NB4 (cell line): ENCODE data around the gene TFAP2D.

ENCODE experiments used
- DNase-seq: peaks from one replicate; pipeline ENCODE4 v3.0.0; 2010; ENCODE audit warnings: low read depth
- H3K4me3 ChIP-seq: one replicate; pipeline ENCODE4 v1.5.1; 2011; ENCODE audit warnings: mild to moderate bottlenecking, low read depth, low read length, moderate library complexity
- MYC ChIP-seq: IDR thresholded peaks from 2 replicates; pipeline ENCODE4 v1.6.1; 2011; ENCODE audit warnings: low read depth, low read length
- POLR2A ChIP-seq: IDR thresholded peaks from 2 replicates; pipeline ENCODE4 v1.6.1; 2011; ENCODE audit warnings: mild to moderate bottlenecking; ENCODE audit not compliant: insufficient read length; ENCODE audit errors: extremely low read depth
- TF ChIP-seq, protein P1 (sequence below): IDR thresholded peaks from one replicate; pipeline ENCODE4 v1.5.1; 2012; ENCODE audit warnings: low read depth, low read length
- TF ChIP-seq, protein P2 (sequence below): IDR thresholded peaks from 2 replicates; pipeline ENCODE4 v1.6.1; 2011; ENCODE audit warnings: low read depth, low read length

TFAP2D gene

DNA sequence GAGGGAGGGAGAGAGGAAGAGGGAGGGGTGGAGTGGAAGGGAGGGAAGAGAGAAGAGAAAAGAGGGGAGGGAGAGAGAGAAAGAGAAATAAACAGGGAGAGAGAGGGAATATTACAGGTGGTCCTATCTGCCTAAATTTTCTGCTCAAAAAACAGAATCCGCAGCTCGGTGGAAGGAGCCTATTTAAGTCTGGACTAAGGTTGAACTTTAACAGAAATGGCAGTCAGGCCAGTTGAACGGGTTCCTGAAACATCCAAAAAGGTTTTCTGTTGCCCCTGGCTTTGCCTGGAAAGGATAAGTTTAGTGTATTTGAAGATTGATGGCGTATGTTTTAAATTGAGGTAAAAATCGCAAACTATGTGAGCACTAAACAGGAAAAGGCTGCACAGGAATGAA, 107.5 kb downstream of the TFAP2D start:
- H3K4me3 ChIP-seq, result no peak overlapping the region
- TF ChIP-seq, protein P1, sequence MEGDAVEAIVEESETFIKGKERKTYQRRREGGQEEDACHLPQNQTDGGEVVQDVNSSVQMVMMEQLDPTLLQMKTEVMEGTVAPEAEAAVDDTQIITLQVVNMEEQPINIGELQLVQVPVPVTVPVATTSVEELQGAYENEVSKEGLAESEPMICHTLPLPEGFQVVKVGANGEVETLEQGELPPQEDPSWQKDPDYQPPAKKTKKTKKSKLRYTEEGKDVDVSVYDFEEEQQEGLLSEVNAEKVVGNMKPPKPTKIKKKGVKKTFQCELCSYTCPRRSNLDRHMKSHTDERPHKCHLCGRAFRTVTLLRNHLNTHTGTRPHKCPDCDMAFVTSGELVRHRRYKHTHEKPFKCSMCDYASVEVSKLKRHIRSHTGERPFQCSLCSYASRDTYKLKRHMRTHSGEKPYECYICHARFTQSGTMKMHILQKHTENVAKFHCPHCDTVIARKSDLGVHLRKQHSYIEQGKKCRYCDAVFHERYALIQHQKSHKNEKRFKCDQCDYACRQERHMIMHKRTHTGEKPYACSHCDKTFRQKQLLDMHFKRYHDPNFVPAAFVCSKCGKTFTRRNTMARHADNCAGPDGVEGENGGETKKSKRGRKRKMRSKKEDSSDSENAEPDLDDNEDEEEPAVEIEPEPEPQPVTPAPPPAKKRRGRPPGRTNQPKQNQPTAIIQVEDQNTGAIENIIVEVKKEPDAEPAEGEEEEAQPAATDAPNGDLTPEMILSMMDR, result no peak
- TF ChIP-seq MYC (no peak), POLR2A (no peak)
- TF ChIP-seq, protein P2, sequence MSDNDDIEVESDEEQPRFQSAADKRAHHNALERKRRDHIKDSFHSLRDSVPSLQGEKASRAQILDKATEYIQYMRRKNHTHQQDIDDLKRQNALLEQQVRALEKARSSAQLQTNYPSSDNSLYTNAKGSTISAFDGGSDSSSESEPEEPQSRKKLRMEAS, result no peak
- no peak for DNase-seq

DNA sequence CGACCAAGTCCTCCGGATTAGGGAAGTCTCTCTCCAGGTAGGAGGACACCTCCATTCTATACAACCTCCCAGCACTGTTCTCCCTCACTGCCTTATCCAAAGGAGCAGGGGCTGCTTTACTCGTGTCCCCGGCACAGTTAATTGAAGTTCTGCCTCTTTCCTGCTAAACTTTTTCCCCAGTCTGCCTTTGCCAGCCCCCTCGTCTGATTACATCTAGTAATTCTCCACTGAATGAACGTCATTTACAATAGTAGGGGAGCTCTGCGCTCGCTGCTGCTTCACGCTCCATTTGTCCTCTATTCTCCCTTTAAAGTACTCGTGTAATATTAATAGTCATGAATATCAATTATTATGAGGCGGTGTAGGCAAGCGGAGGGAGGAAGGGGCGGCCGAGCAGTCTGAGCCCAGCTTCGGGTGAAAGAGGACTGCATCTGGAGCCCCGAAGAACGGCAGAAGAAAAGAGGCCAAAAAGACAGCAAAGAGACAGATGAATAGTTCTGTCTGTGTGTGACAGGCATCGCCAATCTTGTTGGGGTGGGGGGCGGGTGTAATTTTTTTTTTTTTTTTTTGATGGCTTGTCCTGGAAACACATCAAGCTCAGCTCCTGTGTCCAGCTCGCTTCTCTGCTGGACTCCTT, 108.2 kb downstream of the TFAP2D start:
- no peak for TF ChIP-seq POLR2A
- TF ChIP-seq, protein P1, result no peak
- TF ChIP-seq MYC, result no peak
- TF ChIP-seq, protein P2, result no peak
- H3K4me3 ChIP-seq, result no peak overlapping the region
- DNase-seq, result no peak

DNA sequence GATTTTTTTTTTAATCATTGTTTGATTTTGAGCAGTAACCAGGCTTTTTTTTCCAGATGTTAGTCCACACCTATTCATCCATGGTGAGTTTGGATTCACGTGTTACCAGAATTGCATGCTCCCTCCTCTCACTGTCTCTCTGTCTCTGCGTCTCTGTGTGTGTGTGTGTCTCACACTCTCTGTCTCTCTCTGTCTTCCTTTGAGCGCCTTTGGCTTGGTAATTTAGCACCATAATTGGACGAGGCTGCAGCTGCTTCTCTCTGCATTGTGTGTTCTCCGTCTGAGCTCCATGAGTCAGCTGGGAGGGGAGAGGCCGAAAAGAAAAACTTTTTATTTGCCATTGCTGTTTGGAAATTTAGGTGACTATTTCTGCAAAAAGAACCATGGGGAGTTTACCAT, 108.8 kb downstream of the TFAP2D start:
- no peak for DNase-seq
- TF ChIP-seq, protein P1, result no peak
- no peak for TF ChIP-seq POLR2A
- TF ChIP-seq, protein P2, result no peak
- TF ChIP-seq MYC, result no peak
- H3K4me3 ChIP-seq, result no peak overlapping the region
